GM12875 (cell line): Measurements from ENCODE around the gene TMCC1.

Source experiments
- H3K4me3 ChIP-seq: one replicate; pipeline ENCODE4 v1.5.1; 2011; ENCODE audit warnings: low read depth, low read length, control low read depth
- TF ChIP-seq, protein P1 (sequence below): IDR thresholded peaks from 2 replicates; pipeline ENCODE4 v1.5.1; 2011; ENCODE audit warnings: low read depth, mild to moderate bottlenecking, control low read depth, inconsistent platforms, low read length, moderate library complexity, borderline replicate concordance; ENCODE audit not compliant: insufficient read depth

TMCC1 gene

GRCh38 chr3:129690406-129690805 is 203.1 kb downstream of the TMCC1 start:
- TF ChIP-seq, protein P1, sequence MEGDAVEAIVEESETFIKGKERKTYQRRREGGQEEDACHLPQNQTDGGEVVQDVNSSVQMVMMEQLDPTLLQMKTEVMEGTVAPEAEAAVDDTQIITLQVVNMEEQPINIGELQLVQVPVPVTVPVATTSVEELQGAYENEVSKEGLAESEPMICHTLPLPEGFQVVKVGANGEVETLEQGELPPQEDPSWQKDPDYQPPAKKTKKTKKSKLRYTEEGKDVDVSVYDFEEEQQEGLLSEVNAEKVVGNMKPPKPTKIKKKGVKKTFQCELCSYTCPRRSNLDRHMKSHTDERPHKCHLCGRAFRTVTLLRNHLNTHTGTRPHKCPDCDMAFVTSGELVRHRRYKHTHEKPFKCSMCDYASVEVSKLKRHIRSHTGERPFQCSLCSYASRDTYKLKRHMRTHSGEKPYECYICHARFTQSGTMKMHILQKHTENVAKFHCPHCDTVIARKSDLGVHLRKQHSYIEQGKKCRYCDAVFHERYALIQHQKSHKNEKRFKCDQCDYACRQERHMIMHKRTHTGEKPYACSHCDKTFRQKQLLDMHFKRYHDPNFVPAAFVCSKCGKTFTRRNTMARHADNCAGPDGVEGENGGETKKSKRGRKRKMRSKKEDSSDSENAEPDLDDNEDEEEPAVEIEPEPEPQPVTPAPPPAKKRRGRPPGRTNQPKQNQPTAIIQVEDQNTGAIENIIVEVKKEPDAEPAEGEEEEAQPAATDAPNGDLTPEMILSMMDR: no peak
- no peak overlapping the region for H3K4me3 ChIP-seq

GRCh38 chr3:129689036-129689435 is 204.5 kb downstream of the TMCC1 start:
- no peak overlapping the region for H3K4me3 ChIP-seq
- TF ChIP-seq, protein P1: no peak

- H3K4me3 ChIP-seq: no peak overlapping the region
- TF ChIP-seq, protein P1: no peak
Measured at GRCh38 chr3:129688271-129688895, 205.1 kb downstream of the TMCC1 start.

- TF ChIP-seq, protein P1: no peak
- H3K4me3 ChIP-seq: no peak overlapping the region
Measured at GRCh38 chr3:129687586-129688125, 205.9 kb downstream of the TMCC1 start.

DNA sequence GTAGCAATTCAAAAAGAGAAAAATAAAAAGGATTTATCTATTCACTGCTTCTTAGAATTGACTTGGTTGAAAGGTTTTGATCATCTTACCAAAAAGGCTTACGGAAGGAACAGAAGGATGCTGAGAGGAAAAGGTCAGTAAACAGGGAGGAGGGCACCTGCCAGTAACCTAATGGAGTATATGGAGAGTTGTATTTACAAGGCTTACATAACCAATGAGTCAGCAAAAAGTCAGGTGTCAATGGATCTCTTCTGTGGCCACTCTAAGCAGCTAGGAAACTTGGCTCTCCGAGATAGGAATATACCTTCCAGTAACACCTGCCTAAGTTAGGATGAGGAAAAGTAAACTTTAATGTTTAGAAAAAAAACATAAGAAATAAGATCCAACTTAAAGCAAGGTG is 206.6 kb downstream of the TMCC1 start:
- TF ChIP-seq, protein P1: no peak
- H3K4me3 ChIP-seq: no peak overlapping the region

- no peak overlapping the region for H3K4me3 ChIP-seq
- TF ChIP-seq, protein P1: no peak
Measured at GRCh38 chr3:129684270-129684669, 209.2 kb downstream of the TMCC1 start.

GRCh38 chr3:129683201-129683600 is 210.3 kb downstream of the TMCC1 start:
- TF ChIP-seq, protein P1: no peak
- H3K4me3 ChIP-seq: no peak overlapping the region
